Measurements from ENCODE around the gene ADIG.

DNA sequence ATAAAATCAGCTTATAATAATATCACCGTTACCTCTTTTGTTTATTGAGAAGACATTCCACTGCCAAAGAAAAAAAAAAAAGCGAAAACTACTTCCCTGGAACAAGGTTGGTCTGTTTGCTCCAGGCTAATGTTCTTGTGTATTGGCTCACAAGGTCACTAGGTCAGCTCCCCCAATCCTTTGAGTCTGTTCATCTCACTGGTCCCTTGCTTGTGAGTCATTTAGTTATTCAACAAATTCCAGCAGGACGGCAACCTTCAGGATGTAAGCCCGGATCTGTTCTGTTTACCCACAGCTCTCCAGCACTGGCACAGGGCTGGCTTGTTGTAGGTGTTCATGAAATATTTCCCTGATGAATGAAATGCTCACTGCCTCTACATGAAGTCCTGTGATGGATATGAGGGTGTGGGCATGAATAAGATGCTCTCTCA, 23.9 kb downstream of the ADIG start:
- TF ChIP-seq, protein P1, sequence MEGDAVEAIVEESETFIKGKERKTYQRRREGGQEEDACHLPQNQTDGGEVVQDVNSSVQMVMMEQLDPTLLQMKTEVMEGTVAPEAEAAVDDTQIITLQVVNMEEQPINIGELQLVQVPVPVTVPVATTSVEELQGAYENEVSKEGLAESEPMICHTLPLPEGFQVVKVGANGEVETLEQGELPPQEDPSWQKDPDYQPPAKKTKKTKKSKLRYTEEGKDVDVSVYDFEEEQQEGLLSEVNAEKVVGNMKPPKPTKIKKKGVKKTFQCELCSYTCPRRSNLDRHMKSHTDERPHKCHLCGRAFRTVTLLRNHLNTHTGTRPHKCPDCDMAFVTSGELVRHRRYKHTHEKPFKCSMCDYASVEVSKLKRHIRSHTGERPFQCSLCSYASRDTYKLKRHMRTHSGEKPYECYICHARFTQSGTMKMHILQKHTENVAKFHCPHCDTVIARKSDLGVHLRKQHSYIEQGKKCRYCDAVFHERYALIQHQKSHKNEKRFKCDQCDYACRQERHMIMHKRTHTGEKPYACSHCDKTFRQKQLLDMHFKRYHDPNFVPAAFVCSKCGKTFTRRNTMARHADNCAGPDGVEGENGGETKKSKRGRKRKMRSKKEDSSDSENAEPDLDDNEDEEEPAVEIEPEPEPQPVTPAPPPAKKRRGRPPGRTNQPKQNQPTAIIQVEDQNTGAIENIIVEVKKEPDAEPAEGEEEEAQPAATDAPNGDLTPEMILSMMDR (IDR thresholded peaks at IDR 0.05): no peak
- TF ChIP-seq POLR2AphosphoS5 (IDR thresholded peaks at IDR 0.05): no peak

Data from sigmoid colon (tissue), 4 donors.